Testis (tissue), 3 donors: ENCODE data around the gene SLC25A20. TPM values are rescaled to one million over a fixed set of nuclear protein-coding genes. Genes with fewer than 3 reads are reported as not detected.

Source experiments
- DNase-seq: peaks from one replicate; pipeline ENCODE4 v3.0.0-alpha.2; 2019
- H3K27ac ChIP-seq, 2 donors: fragments of 200-600 bp; sonication (generic); one replicate each; pipeline ENCODE4 v1.5.1; 2019
- H3K27me3 ChIP-seq: fragments of 200-600 bp; sonication (generic); one replicate; pipeline ENCODE4 v1.5.1; 2019
- H3K36me3 ChIP-seq: fragments of 200-600 bp; sonication (generic); one replicate; pipeline ENCODE4 v1.5.1; 2017; ENCODE audit warnings: low read depth; ENCODE audit errors: missing control alignments
- H3K4me1 ChIP-seq: fragments of 200-600 bp; sonication (generic); one replicate; pipeline ENCODE4 v1.5.1; 2019
- H3K4me3 ChIP-seq, 2 donors: fragments of 200-600 bp; sonication (generic); one replicate each; pipeline ENCODE4 v1.5.1; 2017 to 2019
- H3K9me3 ChIP-seq: fragments of 200-600 bp; sonication (generic); one replicate; pipeline ENCODE4 v1.5.1; 2017
- CTCF ChIP-seq, 3 experiments: fragments of 450-650 bp in 2 of 3; fragments of 200-600 bp in 1 of 3; sonication (generic) in 1 of 3; IDR thresholded peaks; one replicate each; pipeline ENCODE4 v1.5.1; 2016 to 2019; ENCODE audit warnings: antibody characterized with exemption in 3 of 3, mild to moderate bottlenecking in 2 of 3, moderate library complexity in 1 of 3
- POLR2A ChIP-seq: fragments of 450-650 bp; IDR thresholded peaks from one replicate; pipeline ENCODE4 v1.6.1; 2017; ENCODE audit warnings: antibody characterized with exemption, mild to moderate bottlenecking, moderate library complexity
- WGBS, 2 donors: methylation state at CpG; one replicate each; pipeline ENCODE4 v1.1.5; 2018; 5-methylcytosine and 5-hydroxymethylcytosine counted together
- intact Hi-C: fragments of 100-400 bp; cut with DNase I; formaldehyde crosslinking; loops from one replicate; pipeline ENCODE4 v1.15.1; 2023; ENCODE audit warnings: low total_unique reads
- polyA plus RNA-seq: library from polyadenylated mRNA; stranded (reverse); fragments of 350-450 nt; fragmentation: Illumina TruSeq; extraction: RNeasy Lipid Tissue Mini Kit (QIAGEN cat#74804); gene quantifications from one replicate; pipeline ENCODE4 v1.2.3, GENCODE V29; 2014; ENCODE audit warnings: low read depth, low replicate concordance; ENCODE audit not compliant: insufficient read depth
- total RNA-seq, 2 donors: library from RNA; depleted of rRNA; stranded (reverse); fragments of >200 nt; gene quantifications; one replicate each; pipeline ENCODE4 v1.2.3, GENCODE V29; 2016

Gene SLC25A20
- total and polyA plus RNA-seq, 3 donors from 2014 or later, result 13.0 to 19.6 (median 15.7) TPM

- peak within 1 kb of the TSS; percentile 96 to 98 for H3K4me3 ChIP-seq
- intact Hi-C loops, result no loop called here
- peaks cover 4% of the 10 kb centered on the region for H3K4me1 ChIP-seq
- H3K27me3 ChIP-seq, result no peaks in the 10 kb centered on the region
- peak; percentile 25 for TF ChIP-seq POLR2A
- TF ChIP-seq CTCF (IDR thresholded peaks at IDR 0.05), result no peak
- H3K27ac ChIP-seq, result peak within 1 kb of the TSS; percentile 94 to 97
- no peaks in the 10 kb centered on the region for H3K36me3 ChIP-seq
- 2 to 5% methylated on average over 10 to 41 of the region's 81 CpGs for WGBS, 2 donors
- peak; percentile 91 for DNase-seq
- no peaks in the 10 kb centered on the region for H3K9me3 ChIP-seq
These were observed 50.9 kb downstream of the SLC25A20 start, which contains the start of gene PRKAR2A for GRCh38 chr3:48847504-48848423. TSS of gene PRKAR2A (minus strand) at chr3:48847874. CDS start at chr3:48847596, 278 bp downstream.

GRCh38 chr3:48847053-48847503 lies 51.6 kb downstream of the SLC25A20 start:
- Histone ChIP-seq H3K27ac (peak overlapping the region; percentile 94 to 97), H3K4me3 (peak overlapping the region; percentile 96 to 98), H3K4me1 (peaks cover 4% of the 10 kb centered on the region), H3K36me3 (no peaks in the 10 kb centered on the region), H3K27me3 (no peaks in the 10 kb centered on the region), H3K9me3 (no peaks in the 10 kb centered on the region)
- DNase-seq, result peak; percentile 79
- intact Hi-C loops, result no loop called here
- 0% methylated on average over 7 to 25 of the region's 42 CpGs for WGBS, 2 donors
- no peak for TF ChIP-seq POLR2A
- no peak for TF ChIP-seq CTCF (IDR thresholded peaks at IDR 0.05)

- intact Hi-C loops, result no loop called here
- H3K27ac ChIP-seq, result no peak overlapping the region
- 40 to 47% methylated on average over 2 of the region's 2 CpGs for WGBS, 2 donors
- H3K4me1 ChIP-seq, result peaks cover 4% of the 10 kb centered on the region
- DNase-seq, result no peak
- no peaks in the 10 kb centered on the region for H3K9me3 ChIP-seq
- TF ChIP-seq POLR2A (no peak), CTCF (IDR thresholded peaks at IDR 0.05) (no peak)
- no peaks in the 10 kb centered on the region for H3K27me3 ChIP-seq
- no peak overlapping the region for H3K4me3 ChIP-seq
- no peaks in the 10 kb centered on the region for H3K36me3 ChIP-seq
These were observed 53.5 kb downstream of the SLC25A20 start for GRCh38 chr3:48845170-48845569.

- Histone ChIP-seq H3K9me3 (no peaks in the 10 kb centered on the region), H3K36me3 (no peaks in the 10 kb centered on the region), H3K27me3 (no peaks in the 10 kb centered on the region), H3K4me3 (no peak overlapping the region), H3K27ac (no peak overlapping the region), H3K4me1 (no peaks in the 10 kb centered on the region)
- no peak for DNase-seq
- intact Hi-C loops, result no loop called here
- WGBS, 2 donors, result 76% methylated on average over 2 of the region's 2 CpGs
- TF ChIP-seq POLR2A (no peak), CTCF (IDR thresholded peaks at IDR 0.05) (no peak)
These were observed 61.5 kb downstream of the SLC25A20 start for GRCh38 chr3:48837163-48837562.
